GM23248 (cell line): ENCODE data around the gene ALDH5A1. TPM values are rescaled to one million over a fixed set of nuclear protein-coding genes. Genes with fewer than 3 reads are reported as not detected.

Experiments
- DNase-seq: peaks from one replicate; pipeline ENCODE4 v3.0.0-alpha.2; 2015
- H2AFZ ChIP-seq: fragments of 200-600 bp; sonication (generic); 2 replicates; pipeline ENCODE4 v1.6.1; 2016; ENCODE audit warnings: antibody characterized with exemption
- H3F3A ChIP-seq: fragments of 200-600 bp; sonication (generic); 2 replicates; pipeline ENCODE4 v1.6.1; 2016; ENCODE audit warnings: mild to moderate bottlenecking, antibody characterized with exemption, mixed run types; ENCODE audit not compliant: insufficient read depth
- H3K27ac ChIP-seq: fragments of 200-600 bp; sonication (generic); 2 replicates; pipeline ENCODE4 v1.5.1; 2016; ENCODE audit warnings: mild to moderate bottlenecking
- H3K27me3 ChIP-seq: fragments of 200-600 bp; sonication (generic); replicated peaks from 2 replicates; pipeline ENCODE4 v1.6.1; 2016; ENCODE audit warnings: mild to moderate bottlenecking; ENCODE audit not compliant: insufficient read depth
- H3K36me3 ChIP-seq: fragments of 200-600 bp; sonication (generic); 2 replicates; pipeline ENCODE4 v1.6.1; 2016; ENCODE audit warnings: low read depth, mild to moderate bottlenecking
- H3K4me1 ChIP-seq: fragments of 200-600 bp; sonication (generic); 2 replicates; pipeline ENCODE4 v1.6.1; 2016; ENCODE audit warnings: mild to moderate bottlenecking; ENCODE audit not compliant: insufficient read depth
- H3K4me2 ChIP-seq: fragments of 200-600 bp; sonication (generic); one replicate; pipeline ENCODE4 v1.6.1; 2016; ENCODE audit warnings: mild to moderate bottlenecking; ENCODE audit not compliant: unreplicated experiment
- H3K4me3 ChIP-seq: fragments of 200-600 bp; sonication (generic); 2 replicates; pipeline ENCODE4 v1.5.1; 2016; ENCODE audit warnings: mild to moderate bottlenecking
- H3K79me2 ChIP-seq: fragments of 200-600 bp; sonication (generic); 2 replicates; pipeline ENCODE4 v1.6.1; 2016; ENCODE audit warnings: mild to moderate bottlenecking; ENCODE audit not compliant: insufficient read depth
- H3K9ac ChIP-seq: fragments of 200-600 bp; sonication (generic); 2 replicates; pipeline ENCODE4 v1.6.1; 2016; ENCODE audit warnings: mild to moderate bottlenecking
- H3K9me2 ChIP-seq: fragments of 200-600 bp; sonication (generic); 2 replicates; pipeline ENCODE4 v1.6.1; 2016; ENCODE audit warnings: mixed run types, mild to moderate bottlenecking, moderate library complexity; ENCODE audit not compliant: insufficient read depth
- H3K9me3 ChIP-seq: fragments of 200-600 bp; sonication (generic); one replicate; pipeline ENCODE4 v1.6.1; 2017; ENCODE audit warnings: low read depth
- H4K20me1 ChIP-seq: fragments of 200-600 bp; sonication (generic); 2 replicates; pipeline ENCODE4 v1.6.0; 2016; ENCODE audit not compliant: insufficient read depth
- EZH2 ChIP-seq: fragments of 200-600 bp; sonication (generic); IDR thresholded peaks from 2 replicates; pipeline ENCODE4 v1.6.1; 2018; ENCODE audit warnings: antibody characterized with exemption, mild to moderate bottlenecking; ENCODE audit not compliant: insufficient read depth, poor library complexity, severe bottlenecking
- EZH2phosphoT487 ChIP-seq: fragments of 200-600 bp; sonication (generic); IDR thresholded peaks from 2 replicates; pipeline ENCODE4 v1.6.1; 2018; ENCODE audit warnings: antibody characterized with exemption, moderate library complexity, mild to moderate bottlenecking, low read depth; ENCODE audit not compliant: insufficient read depth
- WGBS, 2 experiments: methylation state at CpG; one replicate each; pipeline ENCODE4 v1.1.6; 2015 to 2017; ENCODE audit warnings: low lambda C conversion rate in 2 of 2, low coverage in 1 of 2; ENCODE audit errors: missing lambda C conversion rate in 2 of 2; 5-methylcytosine and 5-hydroxymethylcytosine counted together
- in situ Hi-C: fragments of 300-500 bp; cut with MboI; formaldehyde crosslinking; loops from 2 replicates; pipeline ENCODE4 v1.15.0; 2020
- polyA plus RNA-seq: library from polyadenylated mRNA; unstranded; fragments of >200 nt; fragmentation: Nextera tagmentation; extraction: Ambion mirVana; gene quantifications from 2 replicates; pipeline ENCODE4 v1.2.1, GENCODE V29; 2016
- total RNA-seq: library from RNA; depleted of rRNA; stranded (reverse); fragments of >200 nt; shearing (Covaris generic); gene quantifications from 2 replicates; pipeline ENCODE4 v1.2.3, GENCODE V29; 2014

The ALDH5A1 gene
- total and polyA plus RNA-seq, 2 experiments from 2014 or later, result 0.86 to 1.1 TPM

GRCh38 chr6:24448828-24449525 lies 45.8 kb upstream of the ALDH5A1 start:
- TF ChIP-seq EZH2phosphoT487, result no peak
- TF ChIP-seq EZH2, result no peak
- no peaks in the 10 kb centered on the region for H3F3A ChIP-seq
- no peaks in the 10 kb centered on the region for H3K9me2 ChIP-seq
- H3K9me3 ChIP-seq, result no peaks in the 10 kb centered on the region
- H3K4me2 ChIP-seq, result no peak overlapping the region
- no peaks in the 10 kb centered on the region for H3K36me3 ChIP-seq
- no peak for DNase-seq
- no peak overlapping the region for H3K27ac ChIP-seq
- H3K4me1 ChIP-seq, result no peaks in the 10 kb centered on the region
- no peak overlapping the region for H2AFZ ChIP-seq
- no peak overlapping the region for H3K4me3 ChIP-seq
- WGBS, 2 experiments, result 52 to 55% methylated on average over 9 of the region's 9 CpGs
- no peak overlapping the region for H3K9ac ChIP-seq
- H3K79me2 ChIP-seq, result no peaks in the 10 kb centered on the region
- H4K20me1 ChIP-seq, result no peaks in the 10 kb centered on the region
- in situ Hi-C loops, result no loop called here
- no peaks in the 10 kb centered on the region for H3K27me3 ChIP-seq

GRCh38 chr6:24451581-24452388 lies 43.0 kb upstream of the ALDH5A1 start:
- no peak for TF ChIP-seq EZH2phosphoT487
- TF ChIP-seq EZH2, result no peak
- no peak for DNase-seq
- Histone ChIP-seq H3K9me2 (no peaks in the 10 kb centered on the region), H3K27me3 (no peaks in the 10 kb centered on the region), H3K36me3 (no peaks in the 10 kb centered on the region), H3F3A (no peaks in the 10 kb centered on the region), H3K9me3 (no peaks in the 10 kb centered on the region), H3K4me1 (no peaks in the 10 kb centered on the region), H3K9ac (no peak overlapping the region), H3K4me3 (no peak overlapping the region), H3K4me2 (no peak overlapping the region), H2AFZ (no peak overlapping the region), H3K79me2 (no peaks in the 10 kb centered on the region), H4K20me1 (no peaks in the 10 kb centered on the region), H3K27ac (no peak overlapping the region)
- WGBS, 2 experiments, result 67 to 73% methylated on average over 13 of the region's 13 CpGs
- in situ Hi-C loops, result no loop called here

- Histone ChIP-seq H3F3A (no peaks in the 10 kb centered on the region), H3K27ac (no peak overlapping the region), H3K4me1 (no peaks in the 10 kb centered on the region), H3K9me3 (no peaks in the 10 kb centered on the region), H3K36me3 (no peaks in the 10 kb centered on the region), H3K79me2 (no peaks in the 10 kb centered on the region), H2AFZ (no peak overlapping the region), H3K4me3 (no peak overlapping the region), H3K9ac (no peak overlapping the region), H3K4me2 (no peak overlapping the region), H3K27me3 (no peaks in the 10 kb centered on the region), H4K20me1 (no peaks in the 10 kb centered on the region), H3K9me2 (no peaks in the 10 kb centered on the region)
- TF ChIP-seq EZH2, result no peak
- no peak for TF ChIP-seq EZH2phosphoT487
- no peak for DNase-seq
- in situ Hi-C loops, result no loop called here
- 95 to 98% methylated on average over 10 of the region's 10 CpGs for WGBS, 2 experiments
Measured at GRCh38 chr6:24453921-24454320, 40.8 kb upstream of the ALDH5A1 start.

- Histone ChIP-seq H3K27ac (no peak overlapping the region), H3K4me1 (no peaks in the 10 kb centered on the region), H3K4me3 (no peak overlapping the region), H3K36me3 (no peaks in the 10 kb centered on the region), H3K4me2 (no peak overlapping the region), H3K9me2 (no peaks in the 10 kb centered on the region), H4K20me1 (no peaks in the 10 kb centered on the region), H3K79me2 (no peaks in the 10 kb centered on the region), H3F3A (no peaks in the 10 kb centered on the region), H3K9ac (no peak overlapping the region), H3K9me3 (no peaks in the 10 kb centered on the region), H2AFZ (no peak overlapping the region), H3K27me3 (no peaks in the 10 kb centered on the region)
- 61 to 65% methylated on average over 5 of the region's 5 CpGs for WGBS, 2 experiments
- in situ Hi-C loops, result no loop called here
- TF ChIP-seq EZH2phosphoT487 (no peak), EZH2 (no peak)
- DNase-seq, result no peak
Measured at GRCh38 chr6:24454452-24454851, 40.3 kb upstream of the ALDH5A1 start.
